Activated CD4-positive, alpha-beta T cell treated with anti-CD3 and anti-CD28 coated beads, Interleukin-2, amount 50 U/mL, for 24 hours (primary cell): Measurements from ENCODE around the gene PPP4R1.

Source experiments
- DNase-seq, 2 donors: peaks; one replicate each; pipeline ENCODE4 v3.0.0-alpha.2; 2020; ENCODE audit warnings: low read depth in 1 of 2, low spot score in 1 of 2

Gene PPP4R1

DNA sequence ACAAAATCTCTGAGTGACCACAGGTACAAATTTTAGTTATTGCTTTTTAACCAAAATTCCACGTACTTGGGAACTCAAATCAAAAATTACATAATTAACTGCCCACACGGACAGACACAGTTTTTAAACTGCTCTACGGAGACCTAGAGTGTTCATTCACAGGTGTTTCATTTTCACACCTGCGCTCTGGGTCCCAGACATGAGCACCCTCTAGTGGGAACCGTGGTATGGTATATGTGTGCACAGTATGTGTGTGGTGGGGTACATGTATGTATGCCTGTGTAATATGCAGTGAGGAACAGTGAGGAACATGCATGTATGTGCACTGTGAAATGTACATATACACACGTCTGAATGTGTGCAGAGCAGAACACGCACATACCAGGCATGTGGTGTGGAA, 65.0 kb downstream of the PPP4R1 start:
- DNase-seq = no peak

GRCh38 chr18:9547782-9548181, 66.6 kb downstream of the PPP4R1 start:
- DNase-seq = no peak

- no peak for DNase-seq
These were observed 67.9 kb downstream of the PPP4R1 start for GRCh38 chr18:9546468-9546867.

- DNase-seq = no peak
These were observed 69.3 kb downstream of the PPP4R1 start for GRCh38 chr18:9545029-9545428.

GRCh38 chr18:9542924-9543323, 71.4 kb downstream of the PPP4R1 start:
- DNase-seq = no peak

DNA sequence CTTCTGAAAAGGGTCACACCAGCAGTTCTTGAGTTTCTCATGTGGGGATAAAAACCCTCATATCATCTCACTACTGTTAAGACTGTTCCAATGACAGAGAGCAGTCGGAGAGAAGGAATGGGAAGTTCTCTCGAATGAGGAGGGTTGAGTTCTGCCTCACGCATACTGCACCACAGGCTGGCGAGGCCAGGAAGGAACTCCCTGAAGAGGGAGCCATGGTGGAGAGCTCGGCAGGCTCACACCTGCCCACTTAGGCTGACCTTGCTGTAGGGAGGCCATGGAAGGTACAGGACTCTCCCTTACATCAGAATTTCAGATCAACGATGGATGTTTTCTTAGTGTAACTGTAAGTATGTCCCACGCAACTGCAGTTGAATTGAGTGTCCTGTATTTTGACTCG, 74.4 kb downstream of the PPP4R1 start:
- DNase-seq = no peak

DNA sequence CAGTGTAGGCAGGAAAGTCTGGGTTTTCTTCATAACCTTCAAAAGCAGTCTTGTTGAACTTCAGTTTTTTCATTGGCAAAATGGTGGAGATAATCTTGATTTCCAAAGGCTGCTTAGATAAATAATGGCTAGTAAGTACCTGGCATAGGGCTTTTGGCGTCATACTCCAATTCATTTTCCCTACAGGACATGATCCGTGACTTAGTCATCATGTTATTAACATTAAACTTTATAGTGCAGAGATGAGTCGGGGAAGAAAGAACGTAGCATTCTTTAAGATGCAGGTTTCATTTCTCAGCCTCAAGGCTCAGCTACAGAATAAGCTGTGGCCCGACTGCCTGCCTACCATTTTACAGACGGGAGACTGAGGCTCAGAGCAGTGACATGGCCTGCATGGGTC, 75.1 kb downstream of the PPP4R1 start:
- DNase-seq = no peak

DNA sequence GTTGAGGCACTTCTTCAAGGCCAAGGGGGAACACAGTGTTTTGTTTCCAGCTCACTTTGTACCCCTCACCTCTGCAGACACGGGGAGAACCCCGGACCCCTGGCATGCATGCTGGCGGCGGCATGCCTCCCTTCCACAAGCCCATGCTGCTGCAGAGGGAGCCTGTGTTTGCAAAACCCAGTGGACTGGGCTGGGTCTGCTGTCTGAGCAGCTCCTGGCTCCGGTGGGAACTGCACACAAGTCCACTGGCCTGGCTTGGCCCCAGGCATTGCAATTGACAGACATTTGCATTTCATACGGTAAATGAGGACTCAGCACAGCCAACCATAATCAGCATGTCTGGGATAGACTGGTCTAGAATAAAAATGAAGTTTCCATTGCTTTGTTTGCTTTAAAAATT, 76.7 kb downstream of the PPP4R1 start:
- no peak for DNase-seq

DNA sequence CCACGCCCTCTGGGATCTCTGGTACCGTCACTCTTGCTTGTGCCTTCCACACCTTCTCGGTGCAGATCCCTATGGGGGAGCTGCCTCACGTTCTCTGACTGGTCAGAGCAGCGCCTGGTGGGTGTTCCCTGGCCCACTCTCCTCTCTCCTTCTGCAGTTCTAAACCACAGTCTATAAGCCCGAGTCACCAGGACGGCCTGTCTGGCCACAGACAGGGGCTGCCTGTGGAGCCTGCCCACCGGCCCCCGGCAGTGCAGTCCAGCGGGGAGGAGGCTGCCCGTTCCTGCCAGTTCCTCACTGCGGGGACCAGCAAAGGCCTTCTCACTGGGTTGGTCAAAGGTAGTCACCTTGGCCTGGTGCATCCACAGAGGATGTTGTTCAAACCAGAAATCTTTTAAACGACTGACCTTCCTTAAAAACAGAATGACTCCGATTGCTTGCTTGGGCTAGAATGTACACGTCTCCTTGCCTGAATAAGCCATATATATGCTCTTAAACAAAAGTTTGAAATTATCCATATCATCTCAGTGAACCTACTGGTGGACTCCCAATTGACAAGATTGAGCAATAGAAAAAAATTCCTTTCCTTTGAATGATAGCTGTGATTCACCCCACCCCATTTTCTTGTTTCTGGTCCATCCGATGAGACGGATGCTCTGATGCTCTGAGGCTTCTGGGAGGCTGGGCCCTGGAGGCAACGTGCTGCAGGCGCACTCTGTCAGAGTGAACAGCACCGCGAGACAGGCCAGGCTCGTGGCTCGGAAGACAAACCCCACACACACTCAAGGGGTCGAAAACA, 77.8 kb downstream of the PPP4R1 start:
- no peak for DNase-seq

GRCh38 chr18:9535430-9535991, 78.8 kb downstream of the PPP4R1 start:
- no peak for DNase-seq

- DNase-seq = no peak
These were observed 79.5 kb downstream of the PPP4R1 start for GRCh38 chr18:9534844-9535243.

DNA sequence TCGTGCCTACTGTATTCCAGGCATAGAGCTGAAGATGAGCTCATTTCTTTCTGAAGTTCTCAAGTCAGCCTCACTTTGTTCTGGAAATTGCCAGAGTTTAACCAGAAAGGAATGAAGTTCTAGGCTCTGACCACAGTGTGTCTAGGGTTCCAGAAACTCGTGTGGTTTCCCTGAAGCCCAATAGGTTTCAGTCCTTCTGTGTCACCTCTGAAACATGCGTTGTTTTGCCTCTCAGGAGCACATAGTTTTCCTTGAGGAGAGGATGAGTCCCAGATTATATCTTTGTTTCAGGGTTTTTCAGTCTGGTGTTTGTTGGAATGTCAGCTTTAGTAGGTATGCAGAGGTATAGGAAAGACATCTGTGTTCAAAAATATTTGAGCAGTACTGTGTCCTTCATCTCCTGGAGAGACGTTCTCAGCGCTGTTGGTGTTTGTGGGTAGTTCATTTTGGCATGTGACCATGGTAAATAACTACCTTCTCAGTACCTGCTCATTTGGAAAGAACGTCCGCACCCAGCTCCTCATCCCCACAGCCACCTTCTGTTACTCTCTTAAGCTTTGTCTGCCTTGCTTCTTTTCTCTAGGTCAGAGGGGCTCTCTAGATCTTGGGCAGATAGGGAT, 82.5 kb downstream of the PPP4R1 start:
- no peak for DNase-seq

DNA sequence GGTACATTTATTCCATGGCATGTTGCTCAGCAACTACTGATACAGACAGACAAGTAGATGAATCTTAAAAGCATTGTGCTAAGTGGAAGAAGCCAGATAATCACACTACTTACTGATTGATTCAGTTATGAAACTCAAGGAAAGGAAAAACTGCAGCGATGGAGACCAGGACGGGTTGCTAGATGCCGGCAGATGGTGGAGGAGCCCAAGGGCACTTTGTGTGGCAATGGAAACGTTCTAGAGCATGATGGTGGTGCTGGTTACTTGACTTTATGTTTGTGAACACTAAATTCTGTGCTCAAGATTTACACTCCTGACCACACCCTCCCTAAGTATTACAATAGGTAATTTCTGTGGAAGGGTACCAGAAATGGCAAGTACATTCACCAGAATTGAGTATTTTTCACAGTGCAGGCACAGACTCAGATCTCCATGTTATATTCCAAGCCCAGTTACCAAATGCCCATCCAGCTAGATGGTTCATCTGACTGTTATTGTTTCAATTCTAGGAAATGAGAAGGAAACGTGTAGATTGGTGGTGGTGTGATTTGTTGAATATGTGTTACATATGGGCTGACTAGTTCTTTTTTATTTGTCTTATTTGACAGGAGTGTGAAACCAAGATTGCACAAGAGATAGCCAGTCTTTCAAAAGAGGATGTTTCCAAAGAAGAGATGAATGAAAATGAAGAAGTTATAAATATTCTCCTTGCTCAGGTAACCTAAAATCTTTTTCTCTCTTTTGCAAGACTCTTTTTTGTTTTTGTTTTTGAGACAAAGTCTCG, 83.9 kb downstream of the PPP4R1 start:
- DNase-seq = no peak

DNA sequence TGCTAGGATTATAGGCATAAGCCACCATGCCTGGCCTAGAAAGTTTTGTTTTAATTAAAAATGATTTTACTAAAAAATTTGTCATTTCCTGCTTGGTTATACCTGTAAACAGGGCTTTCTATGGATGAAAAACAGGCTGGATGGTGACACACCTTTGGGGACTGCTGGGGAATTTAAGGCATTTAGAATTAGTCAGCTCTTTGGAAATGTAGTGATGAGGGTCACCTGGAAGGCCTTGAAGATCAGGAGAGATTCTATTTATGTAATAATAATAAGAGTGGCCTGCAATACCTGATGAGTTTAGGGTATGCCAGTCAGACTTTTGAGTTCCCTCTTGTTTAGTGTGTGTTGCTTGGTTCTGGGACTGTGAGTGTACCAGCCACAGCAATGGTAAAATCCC, 87.9 kb downstream of the PPP4R1 start:
- no peak for DNase-seq

- DNase-seq = no peak
These were observed 91.4 kb downstream of the PPP4R1 start for GRCh38 chr18:9522952-9523351.

DNA sequence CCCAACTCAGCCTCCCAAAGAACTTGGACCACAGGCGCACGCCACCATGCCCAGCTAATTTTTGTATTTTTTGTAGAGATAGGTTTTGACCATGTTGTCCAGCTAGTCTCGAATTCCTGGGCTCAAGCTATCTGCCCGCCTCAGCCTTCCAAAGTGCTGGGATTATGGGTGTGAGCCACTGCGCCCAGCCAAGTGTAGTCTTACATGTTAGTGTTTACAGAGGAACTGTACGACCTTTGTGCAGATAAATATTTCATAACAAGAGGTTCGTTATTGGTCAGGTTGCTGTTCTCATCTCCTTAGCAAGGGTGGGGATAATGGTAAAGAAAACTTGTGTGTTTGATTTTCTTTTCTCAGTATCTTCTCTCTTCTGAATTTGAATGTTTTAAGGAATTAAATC, 92.6 kb downstream of the PPP4R1 start:
- DNase-seq = no peak

DNA sequence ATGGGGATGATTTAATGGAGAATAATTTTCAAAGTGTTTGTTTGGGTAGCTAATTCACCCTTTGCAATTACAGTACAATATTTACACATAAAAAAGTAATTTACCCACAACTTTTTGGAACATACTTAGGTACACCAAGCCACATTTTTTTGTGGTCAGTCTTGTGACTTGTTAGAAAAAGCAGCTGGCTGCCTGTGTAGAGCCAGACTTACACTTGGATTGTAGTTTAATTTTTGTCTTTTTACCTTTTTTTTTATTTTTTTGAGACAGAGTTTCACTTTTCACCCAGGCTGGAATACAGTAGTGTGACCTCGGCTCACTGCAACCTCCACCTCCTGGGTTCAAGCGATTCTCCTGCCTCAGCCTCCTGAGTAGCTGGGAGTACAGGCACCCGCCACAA, 93.7 kb downstream of the PPP4R1 start:
- no peak for DNase-seq

- DNase-seq = no peak
These were observed 95.0 kb downstream of the PPP4R1 start for GRCh38 chr18:9519399-9519798.

DNA sequence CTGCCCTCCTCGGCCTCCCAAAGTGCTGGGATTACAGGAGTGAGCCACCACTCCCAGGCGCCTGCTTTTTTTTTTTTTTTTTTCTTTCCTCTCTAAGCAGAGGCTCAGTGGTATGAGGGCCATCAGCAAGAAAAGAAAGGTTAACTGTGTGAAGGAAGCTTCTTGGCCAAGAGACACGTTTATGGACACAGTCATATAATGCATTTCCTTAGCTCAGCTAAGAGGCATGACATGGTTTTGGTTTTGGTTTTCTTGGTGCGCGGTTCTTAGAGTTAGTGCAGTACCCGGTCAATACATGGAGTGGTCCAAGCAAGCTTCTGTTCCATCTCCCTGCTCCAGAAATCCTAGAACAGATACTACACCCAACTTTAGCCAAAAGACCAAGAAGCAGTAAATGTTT, 96.5 kb downstream of the PPP4R1 start:
- DNase-seq = no peak

DNA sequence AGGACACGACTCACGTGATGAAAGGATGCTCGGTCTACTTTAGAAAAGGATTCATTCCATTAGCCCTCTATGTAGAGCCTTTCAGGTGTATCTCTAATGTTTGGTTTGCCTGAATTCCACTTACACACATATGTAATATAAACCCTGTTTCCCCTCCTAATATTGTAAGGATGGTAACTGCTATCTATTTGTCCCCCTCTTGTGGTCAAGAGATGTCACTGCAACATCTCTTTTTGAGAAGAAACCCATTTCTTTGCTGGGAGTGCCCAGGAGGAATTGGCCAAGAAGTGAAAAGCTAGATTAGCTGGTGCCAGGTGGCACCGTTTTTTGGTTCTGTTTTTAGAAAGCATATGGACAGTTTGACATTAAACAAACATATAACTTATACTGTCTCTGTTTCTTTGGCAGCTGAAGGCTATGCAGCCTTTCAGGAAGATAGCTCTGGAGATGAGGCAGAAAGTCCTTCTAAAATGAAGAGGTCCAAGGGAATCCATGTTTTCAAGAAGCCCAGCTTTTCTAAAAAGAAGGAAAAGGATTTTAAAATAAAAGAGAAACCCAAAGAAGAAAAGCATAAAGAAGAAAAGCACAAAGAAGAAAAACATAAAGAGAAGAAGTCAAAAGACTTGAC, 97.8 kb downstream of the PPP4R1 start:
- no peak for DNase-seq

- DNase-seq = no peak
These were observed 100.3 kb downstream of the PPP4R1 start for GRCh38 chr18:9513971-9514512.
